ENCODE data around the gene CKS1B. TPM values are rescaled to one million over a fixed set of nuclear protein-coding genes. Genes with fewer than 3 reads are reported as not detected.

The CKS1B gene
- total RNA-seq, 6 experiments from 2014 or later = 52.7 to 111 (median 98.8) TPM

GRCh38 chr1:154944401-154945159, 29.9 kb upstream of the CKS1B start:
- no peak for DNase-seq
- Mint-ChIP-seq H3K36me3 (ENCODE audit: low read depth) (no peaks in the 10 kb centered on the region), H3K9me3 (no peaks in the 10 kb centered on the region), H3K27ac (no peak overlapping the region), H3K27me3 (ENCODE audit: insufficient read depth) (peaks cover 3% of the 10 kb centered on the region; the same call in 1 of the 2 replicates), H3K4me3 (no peak overlapping the region), H3K4me1 (ENCODE audit: low read depth) (no peaks in the 10 kb centered on the region)
- TF ChIP-seq CTCF (IDR thresholded peaks at IDR 0.05) = no peak

- Mint-ChIP-seq H3K9me3 (no peaks in the 10 kb centered on the region), H3K27me3 (ENCODE audit: insufficient read depth) (peaks cover 3% of the 10 kb centered on the region; the same call in 1 of the 2 replicates), H3K4me1 (ENCODE audit: low read depth) (no peaks in the 10 kb centered on the region), H3K36me3 (ENCODE audit: low read depth) (no peaks in the 10 kb centered on the region), H3K4me3 (no peak overlapping the region), H3K27ac (no peak overlapping the region)
- DNase-seq = no peak
- TF ChIP-seq CTCF (IDR thresholded peaks at IDR 0.05) = no peak
Measured at GRCh38 chr1:154945160-154945961, 29.1 kb upstream of the CKS1B start.

GRCh38 chr1:154945962-154946850, 28.3 kb upstream of the CKS1B start:
- H3K27me3 Mint-ChIP-seq (ENCODE audit: insufficient read depth) = peaks cover 3% of the 10 kb centered on the region; the same call in 1 of the 2 replicates
- H3K27ac Mint-ChIP-seq = no peak overlapping the region
- H3K36me3 Mint-ChIP-seq (ENCODE audit: low read depth) = no peaks in the 10 kb centered on the region
- H3K4me1 Mint-ChIP-seq (ENCODE audit: low read depth) = no peaks in the 10 kb centered on the region
- no peaks in the 10 kb centered on the region for H3K9me3 Mint-ChIP-seq
- H3K4me3 Mint-ChIP-seq = no peak overlapping the region
- TF ChIP-seq CTCF (IDR thresholded peaks at IDR 0.05) = no peak
- DNase-seq = no peak

- Mint-ChIP-seq H3K36me3 (ENCODE audit: low read depth) (no peaks in the 10 kb centered on the region), H3K9me3 (no peaks in the 10 kb centered on the region), H3K27me3 (ENCODE audit: insufficient read depth) (peaks cover 3% of the 10 kb centered on the region; the same call in 1 of the 2 replicates), H3K27ac (no peak overlapping the region), H3K4me3 (no peak overlapping the region), H3K4me1 (ENCODE audit: low read depth) (no peaks in the 10 kb centered on the region)
- no peak for DNase-seq
- no peak for TF ChIP-seq CTCF (IDR thresholded peaks at IDR 0.05)
Measured at GRCh38 chr1:154948079-154948478, 26.4 kb upstream of the CKS1B start.

Measured in HFFc6 (cell line).